Left kidney (tissue), 2 donors: Measurements from ENCODE around the gene PLLP. TPM values are rescaled to one million over a fixed set of nuclear protein-coding genes. Genes with fewer than 3 reads are reported as not detected.

Source experiments
- DNase-seq: peaks from one replicate; pipeline ENCODE4 v3.0.0-alpha.2; 2013
- polyA plus RNA-seq: library from polyadenylated mRNA; unstranded; fragments of 120-200 nt; gene quantifications from one replicate; pipeline ENCODE4 v1.2.1, GENCODE V29; 2013; ENCODE audit not compliant: insufficient read length

The PLLP gene
- polyA plus RNA-seq, 1 donor: 16.8 TPM

DNA sequence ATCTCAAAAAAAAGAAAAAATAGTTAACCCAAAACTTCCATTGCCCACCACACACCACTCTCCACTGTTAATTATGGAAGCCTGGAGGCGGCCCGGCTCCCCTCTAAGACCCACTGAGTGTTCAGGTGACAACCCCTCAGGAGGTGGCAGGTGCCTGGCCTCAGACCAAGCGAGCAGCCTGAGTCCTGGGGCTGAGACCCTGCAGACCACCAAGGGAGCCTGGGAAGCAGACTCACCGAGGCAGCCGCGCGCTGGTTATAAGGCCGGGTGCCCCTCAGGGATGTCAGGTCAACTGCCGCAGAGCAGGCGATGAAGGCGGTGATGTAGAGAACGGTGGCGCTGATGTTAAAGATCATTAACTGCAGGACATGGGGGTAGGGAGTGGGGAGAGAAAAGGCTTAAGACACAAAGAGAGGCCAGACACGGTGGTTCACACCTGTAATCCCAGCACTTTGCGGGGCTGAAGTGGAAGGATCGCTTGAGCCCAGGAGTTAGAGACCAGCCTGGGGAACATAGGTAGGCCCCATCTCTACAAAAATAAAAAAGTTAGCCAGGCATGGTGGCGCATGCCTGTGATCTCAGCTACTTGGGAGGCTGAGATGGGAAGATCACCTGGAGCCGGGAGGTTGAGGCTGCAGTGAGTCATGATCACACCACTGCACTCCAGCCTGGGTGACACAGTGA, 26.1 kb downstream of the PLLP start:
- DNase-seq: no peak

DNA sequence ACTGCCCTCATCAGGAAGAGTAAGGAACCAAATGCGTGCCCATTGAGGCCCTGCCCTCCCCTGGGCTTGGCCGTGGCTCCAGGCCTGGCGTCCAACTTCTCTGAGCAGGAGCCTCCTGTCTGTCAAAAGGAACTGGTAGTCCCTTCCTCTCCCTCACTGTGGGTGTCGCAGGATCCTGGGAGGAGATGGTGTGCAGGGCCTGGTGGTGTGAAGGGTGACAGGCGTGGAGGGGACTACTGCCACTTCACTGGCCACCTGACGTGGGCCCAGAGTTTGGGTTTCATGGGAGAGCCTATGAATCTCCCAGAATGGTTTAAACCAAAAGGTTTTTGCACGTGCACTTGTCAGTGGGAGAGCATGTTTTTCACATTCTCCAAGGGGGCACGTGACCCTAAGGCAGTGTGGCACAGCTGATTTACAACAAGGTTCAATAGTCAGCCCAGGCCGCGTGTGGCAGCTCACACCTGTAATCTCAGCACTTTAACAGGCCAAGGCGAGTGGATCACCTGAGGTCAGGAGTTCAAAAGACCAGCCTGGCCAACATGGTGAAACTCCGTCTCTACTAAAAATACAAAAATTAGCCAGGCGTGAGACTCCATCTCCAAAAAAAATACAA, 26.9 kb downstream of the PLLP start:
- DNase-seq: no peak

DNA sequence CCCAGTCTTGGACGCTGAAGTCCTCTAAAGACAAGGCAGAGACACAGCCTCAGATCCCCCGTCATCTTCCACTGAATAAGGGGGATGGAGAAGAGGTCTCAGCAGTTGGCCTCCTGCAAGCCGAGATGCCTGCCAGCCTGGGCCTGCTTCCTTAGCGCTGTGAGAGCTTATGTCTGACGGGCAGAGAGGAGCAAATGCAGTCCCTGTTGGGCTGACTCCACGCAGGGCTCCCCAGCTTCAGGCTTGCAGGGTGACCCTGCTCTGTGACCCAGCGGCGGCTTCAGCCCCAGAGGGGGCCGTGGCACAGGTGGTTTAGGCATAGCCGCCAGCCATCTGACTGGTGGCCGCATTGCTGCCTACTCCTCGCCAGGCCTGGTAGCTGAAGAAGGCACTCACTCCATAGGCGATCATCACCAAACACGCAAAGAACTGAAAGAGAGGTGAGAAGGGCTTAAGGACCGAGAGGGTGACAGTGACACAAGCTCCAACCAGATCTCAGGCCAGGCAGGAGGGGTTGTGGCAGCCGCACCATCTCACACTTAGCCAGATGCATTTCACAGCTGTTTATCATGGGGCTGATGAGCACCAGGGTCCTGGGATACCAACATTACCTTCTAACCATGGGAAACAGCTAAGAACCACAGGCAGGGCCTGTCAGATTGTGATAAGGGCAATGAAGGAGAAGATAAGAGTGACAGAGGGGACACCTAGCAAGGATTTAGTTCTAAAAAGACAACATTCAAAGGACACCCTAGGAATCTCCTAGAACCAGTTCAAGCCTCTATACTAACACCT, 27.7 kb downstream of the PLLP start:
- no peak for DNase-seq

DNA sequence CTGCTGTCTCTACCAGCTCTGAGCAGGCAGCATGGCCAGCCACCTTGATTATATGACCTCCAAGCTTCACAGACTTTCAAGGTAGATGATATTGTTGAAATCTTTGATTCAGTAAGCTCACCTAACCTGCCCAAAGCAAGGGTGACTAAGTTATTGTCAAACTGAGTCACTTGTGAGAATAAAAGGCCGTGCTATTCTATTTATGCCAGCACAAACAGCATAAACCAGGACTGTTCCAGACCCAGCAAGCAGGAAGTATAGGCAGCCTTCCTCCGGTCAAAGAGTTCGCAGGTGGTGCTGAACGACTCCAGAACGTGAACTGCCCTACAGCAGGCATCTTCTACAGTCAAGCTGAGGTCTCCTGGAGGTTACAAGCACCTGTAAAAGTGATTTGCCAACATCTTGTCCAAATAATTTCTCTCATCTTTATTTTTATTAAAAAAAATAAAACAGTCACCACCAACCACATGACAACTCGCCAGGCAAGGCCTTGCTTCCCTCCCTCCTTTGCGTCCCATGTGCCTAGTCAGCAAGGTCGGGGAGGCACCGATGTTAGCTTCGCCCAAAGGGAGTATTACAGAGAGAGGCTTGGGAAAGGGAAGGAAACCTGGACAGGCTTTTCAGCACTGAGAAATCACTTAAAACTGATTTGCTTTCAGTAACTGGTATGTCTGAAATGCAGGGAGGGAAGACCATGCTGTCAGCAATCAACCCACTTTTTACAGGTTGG, 28.6 kb downstream of the PLLP start:
- no peak for DNase-seq

DNA sequence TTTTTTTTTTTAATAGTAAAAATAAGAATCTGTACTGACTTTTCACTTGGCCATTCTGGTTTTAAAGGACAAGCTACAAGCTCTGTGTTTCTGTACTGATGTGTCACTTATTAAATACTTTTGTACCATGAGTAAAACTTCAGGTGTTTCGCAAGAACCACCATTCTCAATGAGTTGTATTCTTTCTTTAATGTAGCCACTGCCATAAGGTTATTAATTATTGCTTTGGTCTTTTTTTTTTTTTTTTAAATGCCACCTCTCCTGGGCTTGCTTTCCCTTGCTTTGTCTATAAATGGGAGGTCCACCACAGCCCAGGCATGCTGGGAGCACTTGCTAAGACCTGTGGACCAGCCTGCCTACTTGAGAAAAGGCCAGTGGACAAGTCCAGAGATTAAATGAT, 31.0 kb downstream of the PLLP start:
- DNase-seq: no peak

DNA sequence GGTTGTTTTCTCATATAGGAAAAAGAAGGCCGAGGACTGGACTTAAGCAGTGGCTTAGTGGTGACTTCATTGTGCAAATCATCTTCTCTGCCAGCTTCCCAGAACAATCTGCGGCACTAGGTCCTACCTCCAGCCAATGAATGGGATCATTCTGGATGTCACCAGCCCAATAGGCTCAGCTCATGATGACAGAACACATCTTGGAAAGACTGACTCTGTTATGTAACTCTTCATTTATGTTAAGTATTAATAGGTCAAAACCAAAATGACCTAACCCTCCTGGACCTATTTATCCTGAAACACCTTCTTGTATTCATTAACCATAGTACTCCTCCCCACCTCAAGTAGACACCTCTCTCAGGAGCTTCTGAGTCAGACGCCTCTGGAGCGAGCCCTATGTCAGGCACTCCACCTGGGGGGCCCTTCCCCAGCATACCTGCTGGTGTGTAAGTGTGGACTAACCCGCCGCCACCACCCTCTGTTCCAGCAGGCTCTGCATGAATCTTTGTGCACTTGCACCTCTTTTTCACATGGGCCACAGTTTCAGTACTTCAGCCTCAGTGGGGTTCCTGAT, 32.2 kb downstream of the PLLP start:
- no peak for DNase-seq

DNA sequence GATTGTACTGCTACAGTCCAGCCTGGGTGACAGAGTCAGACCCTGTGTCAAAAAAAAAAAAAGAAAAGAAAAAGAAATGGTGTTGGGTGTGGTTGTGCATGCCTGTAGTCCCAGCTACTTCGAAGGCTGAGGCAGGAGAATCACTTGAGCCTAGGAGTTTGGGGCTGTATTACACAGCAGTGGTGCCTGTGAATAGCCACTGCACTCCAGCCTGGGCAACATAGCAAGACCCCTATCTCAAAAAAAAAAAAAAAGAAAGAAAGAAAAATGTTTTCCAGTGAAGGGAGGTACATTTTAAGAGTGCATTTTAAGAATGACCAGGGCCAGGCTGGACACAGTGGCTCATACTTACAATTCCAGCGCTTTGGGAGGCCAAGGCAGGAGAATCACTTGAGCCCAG, 33.1 kb downstream of the PLLP start:
- no peak for DNase-seq

DNA sequence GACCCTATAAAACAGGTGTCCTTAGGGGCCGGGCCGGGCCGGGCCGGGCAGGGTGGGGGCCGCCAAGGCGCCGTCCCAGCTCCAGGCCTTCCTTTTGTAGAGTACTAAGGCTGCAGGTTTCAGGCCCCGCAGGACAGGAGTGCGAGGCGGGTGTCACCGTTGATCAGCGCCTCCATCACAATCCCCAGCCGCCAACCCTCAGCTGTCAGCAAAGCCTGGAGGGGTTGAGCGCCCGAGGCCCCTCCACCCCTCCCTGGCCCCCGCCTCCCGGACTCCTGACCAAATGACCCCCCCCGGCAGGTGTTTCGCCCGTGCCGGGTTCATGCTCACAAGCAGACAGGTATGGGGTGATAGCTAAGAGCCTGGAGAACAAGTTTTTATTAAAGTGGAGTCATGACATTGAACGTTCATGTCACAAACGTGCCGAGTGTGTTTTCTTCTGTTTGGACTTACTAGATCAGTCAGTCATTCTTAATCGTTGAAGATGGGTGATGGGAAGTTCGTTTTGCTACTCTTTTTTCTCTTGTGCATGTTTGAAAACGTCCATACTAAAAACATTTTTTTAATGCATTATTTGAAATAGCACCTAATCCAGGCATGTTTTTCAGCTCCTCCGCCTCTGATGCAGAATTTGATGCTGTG, 38.9 kb downstream of the PLLP start:
- no peak for DNase-seq

DNA sequence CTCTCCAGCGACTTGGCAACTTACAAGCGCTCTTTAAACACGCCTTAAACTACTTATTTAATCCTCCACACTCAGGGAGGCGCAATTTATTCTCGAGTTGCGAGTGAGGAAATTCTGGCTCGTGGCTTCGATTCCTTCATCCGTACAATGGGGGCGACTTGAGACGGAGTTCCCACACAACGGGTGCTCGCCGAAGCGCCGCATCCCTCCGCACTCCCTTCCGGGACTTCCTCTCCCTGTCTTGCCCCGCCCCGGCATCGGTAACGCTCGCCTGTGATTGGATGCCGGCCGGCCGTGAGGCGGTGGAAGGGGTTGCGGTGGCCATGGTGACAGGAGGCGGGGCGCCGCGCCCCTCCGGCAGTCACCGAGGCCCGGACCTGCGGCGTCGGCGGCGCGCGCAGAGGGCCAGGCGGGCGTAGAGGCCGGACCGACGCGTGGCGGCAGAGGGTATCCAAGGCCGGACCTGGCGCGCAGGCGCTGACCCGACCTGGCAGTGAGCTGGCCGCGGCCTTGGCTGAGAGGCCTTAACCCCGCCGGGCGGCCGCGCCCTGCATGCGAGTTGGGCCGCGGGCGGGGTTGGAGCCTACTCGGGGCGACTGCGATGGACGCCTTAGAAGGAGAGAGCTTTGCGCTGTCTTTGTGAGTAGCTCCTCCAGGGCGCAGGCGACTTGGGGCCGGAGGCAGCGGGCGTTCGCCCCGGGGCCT, 39.6 kb downstream of the PLLP start, which contains the start of gene ARL2BP:
Gene ARL2BP (plus strand): TSS at position 493 of the 705 bp plus-strand sequence. CDS start 109 bp downstream, at position 602.
- DNase-seq: peak; percentile 97

DNA sequence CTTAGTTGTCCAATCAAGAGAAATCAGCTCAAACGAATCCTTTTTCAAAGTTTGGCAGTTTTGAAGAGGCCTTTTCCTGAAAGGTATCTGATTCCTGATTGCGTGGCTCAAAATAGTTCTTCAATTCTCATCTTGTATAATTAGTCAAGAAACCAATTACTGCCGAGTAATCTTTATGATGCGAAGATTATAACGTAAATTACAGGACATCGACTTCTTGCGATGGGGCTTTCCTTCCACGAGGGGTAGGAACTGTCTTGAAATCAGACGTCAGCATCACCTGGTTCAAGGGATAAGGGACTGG, 40.1 kb downstream of the PLLP start:
- DNase-seq: no peak

DNA sequence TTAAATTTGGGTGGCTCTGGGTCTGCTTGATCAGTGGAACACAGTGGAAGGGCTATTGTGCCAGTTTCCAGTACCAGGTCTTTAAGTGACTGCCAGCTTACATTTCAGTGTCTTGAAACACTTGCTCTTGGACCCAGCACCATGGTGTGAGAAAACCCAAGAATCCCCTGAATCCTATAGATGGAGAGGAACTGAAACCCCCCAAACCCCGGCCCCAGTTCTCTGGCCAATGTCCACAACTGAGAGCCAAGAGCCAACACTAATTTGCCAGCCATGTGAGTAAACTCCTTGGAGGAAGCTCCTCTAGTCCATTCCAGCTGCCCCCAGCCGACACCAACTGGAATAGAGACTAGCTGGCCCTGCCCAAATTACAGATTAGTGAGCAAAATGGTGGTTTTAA, 41.8 kb downstream of the PLLP start:
- DNase-seq: no peak

DNA sequence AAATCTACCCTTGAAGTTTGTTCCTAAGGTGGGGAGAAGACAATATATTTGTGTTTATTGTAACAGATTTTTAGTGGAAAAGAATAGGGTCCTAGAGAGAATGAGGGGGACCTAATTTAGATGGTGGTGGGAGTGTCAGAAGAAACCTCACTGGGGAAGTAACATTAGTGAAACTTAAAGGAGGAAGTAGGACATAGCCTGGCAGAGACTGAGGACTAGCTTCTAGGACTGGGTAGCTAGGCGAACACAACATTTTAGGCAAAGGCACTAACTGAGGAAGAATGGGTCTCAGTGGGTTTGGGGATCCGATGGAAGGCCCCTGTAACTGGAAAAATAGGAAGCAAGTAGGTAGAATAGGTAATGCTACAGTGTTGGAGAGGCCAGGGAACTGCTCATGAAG, 43.6 kb downstream of the PLLP start:
- DNase-seq: no peak

DNA sequence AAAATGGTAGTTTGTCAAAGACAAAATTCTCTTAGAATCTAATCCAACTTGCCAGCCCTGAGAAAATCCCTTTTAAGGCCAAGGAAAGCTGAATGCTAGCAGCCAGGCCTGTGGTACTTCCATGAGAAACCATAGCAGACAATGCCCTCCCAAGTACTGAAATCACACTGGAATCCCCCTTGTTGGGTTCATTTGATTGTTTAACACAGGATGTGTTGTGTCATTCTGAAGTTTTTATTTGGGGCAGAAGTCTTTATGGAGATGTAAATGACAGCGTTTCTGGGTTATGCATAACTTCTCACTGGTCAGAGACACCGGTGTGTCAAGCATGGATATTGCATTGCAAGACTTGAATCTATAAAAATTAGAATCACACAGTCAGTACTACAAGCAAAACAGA, 45.4 kb downstream of the PLLP start:
- DNase-seq: no peak

DNA sequence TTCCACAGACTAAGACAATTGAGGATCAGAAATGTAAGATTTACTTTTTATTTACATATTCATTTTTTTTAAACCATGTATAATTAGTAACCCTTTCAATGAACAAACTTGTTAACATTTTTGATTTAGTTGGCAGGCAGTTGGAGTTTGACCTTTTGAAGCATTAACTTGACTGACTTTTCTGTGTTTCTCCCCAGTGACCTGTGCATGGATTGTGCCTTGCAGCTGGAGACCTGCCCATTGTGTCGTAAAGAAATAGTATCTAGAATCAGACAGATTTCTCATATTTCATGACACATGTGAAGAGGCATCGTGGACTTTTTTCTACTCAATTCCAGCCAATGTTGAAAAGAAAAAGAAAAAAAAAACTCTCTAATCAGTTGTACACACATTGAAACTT, 45.8 kb downstream of the PLLP start:
- DNase-seq: no peak

DNA sequence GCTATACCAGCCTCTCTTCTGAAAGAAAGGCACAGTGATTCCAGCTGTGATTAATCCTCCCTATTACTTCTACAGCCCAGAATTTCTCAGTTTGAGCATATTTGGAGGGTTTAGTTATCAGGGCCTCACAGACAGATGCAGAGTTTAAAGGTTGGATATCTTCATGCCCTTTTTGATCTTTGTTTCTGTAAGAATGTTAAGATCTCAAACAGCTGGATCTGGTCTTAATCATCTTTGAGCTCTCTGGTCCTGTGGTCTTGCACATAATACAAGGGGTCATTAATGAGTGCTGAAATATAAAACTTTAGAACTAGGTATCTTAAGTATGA, 48.5 kb downstream of the PLLP start:
- no peak for DNase-seq

DNA sequence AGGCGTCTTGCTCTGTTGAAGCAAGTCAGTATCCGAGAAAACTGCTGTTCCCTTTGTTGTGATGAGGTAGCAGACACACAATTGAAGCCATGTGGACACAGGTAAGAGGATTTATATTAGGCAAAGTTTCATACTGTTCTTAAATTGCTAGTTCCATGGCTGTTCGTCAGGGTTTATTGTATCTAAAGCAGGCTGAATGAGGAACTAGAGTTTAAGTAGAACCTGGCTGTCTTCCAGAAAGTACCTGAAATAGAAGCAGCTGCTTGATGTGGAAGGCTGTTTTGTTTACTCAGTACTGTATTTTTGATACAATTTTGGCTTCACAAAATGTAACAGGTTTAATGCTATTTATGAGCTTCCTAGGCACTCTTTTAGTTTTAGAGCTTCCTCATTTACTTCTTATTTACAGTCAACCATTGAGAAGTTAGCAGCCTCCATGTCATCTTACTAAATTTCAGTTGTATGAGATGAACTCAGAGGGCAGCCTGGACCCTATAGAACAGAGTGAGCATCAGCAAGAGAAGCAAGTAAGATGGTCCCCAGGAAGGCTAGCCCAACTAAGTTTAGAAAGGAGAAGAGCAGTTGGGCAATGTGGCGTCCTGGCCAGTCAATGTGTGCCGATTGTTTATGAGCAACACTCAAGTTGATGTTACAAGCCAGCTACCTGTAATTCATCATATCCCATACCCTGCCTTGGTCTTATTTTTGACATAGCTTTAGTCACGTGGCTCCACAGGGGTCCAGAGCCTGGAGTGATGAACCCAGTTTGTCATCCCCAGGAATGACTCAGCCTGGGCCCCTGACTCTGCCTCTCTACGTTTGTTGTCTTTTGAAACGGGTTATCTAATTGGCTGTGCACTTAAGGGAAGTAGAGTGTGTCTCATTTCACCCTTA, 49.1 kb downstream of the PLLP start:
- no peak for DNase-seq

DNA sequence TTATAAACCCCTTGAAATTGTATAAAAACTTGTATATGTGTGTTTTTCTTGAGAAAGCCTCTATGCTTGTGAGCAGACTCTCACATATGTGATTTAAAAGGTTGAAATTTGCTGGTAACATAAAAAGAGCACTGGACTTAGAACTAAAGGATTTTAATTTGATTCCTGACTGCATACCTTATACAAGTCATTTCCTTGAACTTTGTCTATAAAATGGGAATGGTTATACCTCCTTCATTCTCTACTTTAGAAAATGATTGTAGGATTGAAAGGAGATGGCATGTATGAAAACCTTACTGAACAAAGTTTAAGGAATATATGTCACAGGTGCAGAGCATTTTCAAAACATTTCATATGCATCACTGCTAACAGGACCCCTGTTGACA, 49.8 kb downstream of the PLLP start:
- DNase-seq: no peak

DNA sequence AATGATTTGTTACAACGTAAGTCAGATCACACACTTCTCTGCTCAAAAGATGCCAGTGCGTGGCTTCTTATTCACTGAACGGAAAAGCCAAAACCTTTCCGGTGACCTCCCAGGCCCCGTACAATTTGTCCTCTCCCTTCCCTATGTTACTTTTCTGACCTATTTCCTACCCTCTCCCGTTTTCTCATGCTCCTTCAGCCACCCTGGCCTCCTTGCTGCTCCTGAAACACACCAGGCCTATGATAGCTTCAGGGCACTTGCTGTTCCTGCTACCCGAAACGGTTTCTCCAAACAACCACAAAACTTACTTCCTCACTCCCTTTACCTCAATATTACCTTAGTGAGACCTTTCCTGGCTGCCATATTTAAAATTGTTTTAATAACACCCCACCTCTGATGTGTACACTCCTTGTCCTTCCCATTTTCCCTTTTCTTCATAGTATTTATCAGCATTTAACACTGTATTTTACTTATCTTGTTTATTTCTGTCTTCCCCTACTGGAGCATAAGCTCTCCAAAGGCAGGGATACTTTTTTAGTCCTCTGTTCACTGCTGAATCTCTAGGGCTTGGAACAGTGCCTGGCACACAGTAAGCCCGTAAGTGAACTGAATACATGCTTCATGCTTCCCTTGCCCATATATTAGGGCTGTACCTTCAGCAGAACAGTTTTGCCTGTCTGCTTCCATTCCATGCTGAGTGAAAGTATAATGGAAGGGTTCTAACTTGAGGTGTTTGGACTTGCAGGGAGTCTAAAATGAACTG, 50.3 kb downstream of the PLLP start:
- no peak for DNase-seq

DNA sequence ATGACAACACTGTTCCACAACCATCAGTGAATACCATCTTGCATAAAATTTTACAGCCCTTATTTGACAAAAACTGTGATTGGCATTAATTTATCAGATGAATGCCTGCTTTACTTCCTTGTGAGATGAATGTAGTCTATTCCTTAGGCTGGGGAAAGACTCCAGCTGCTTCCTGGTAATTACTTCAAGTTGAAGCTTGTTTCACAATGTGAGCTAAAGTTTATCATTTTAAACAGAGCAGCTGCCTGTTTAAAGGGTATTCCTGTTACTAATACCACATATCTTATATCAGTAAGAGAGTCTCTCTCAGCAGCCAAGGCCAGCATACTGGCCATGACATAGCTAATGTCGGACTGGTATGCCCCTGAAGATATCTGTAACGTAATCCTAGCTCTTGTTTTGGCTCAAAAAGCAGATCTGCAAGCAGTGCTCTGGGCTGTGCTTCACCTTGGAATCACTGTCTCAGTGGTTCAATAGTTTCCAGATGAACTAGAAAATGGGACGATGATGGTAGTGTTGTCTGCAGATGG, 52.6 kb downstream of the PLLP start:
- no peak for DNase-seq
